Mesothelial cell of epicardium (in vitro differentiated cells): ENCODE results near the gene CXCL17. TPM values are rescaled to one million over a fixed set of nuclear protein-coding genes. Genes with fewer than 3 reads are reported as not detected.
A peak's percentile ranks its signal among the peaks of the same experiment; 100 is the strongest.
"Not testable (repeated sequence)": the region's sequence is repeated elsewhere in the genome, so short reads cannot be mapped to it uniquely, and the experiment has no call there.

ENCODE experiments used
- DNase-seq, 2 experiments: peaks; one replicate each; pipeline ENCODE4 v3.0.0; 2021; ENCODE audit warnings: low spot score in 2 of 2; ENCODE audit not compliant: unreplicated experiment in 2 of 2
- H3K27ac Mint-ChIP-seq: 2 replicates; pipeline ENCODE4 v1.8.0; 2021; ENCODE audit warnings: mixed read lengths
- H3K27me3 Mint-ChIP-seq: 2 replicates; pipeline ENCODE4 v1.8.0; 2021; ENCODE audit warnings: low read depth, mixed read lengths
- H3K36me3 Mint-ChIP-seq: 2 replicates; pipeline ENCODE4 v1.8.0; 2021; ENCODE audit warnings: mixed read lengths
- H3K4me1 Mint-ChIP-seq: 2 replicates; pipeline ENCODE4 v1.8.0; 2021; ENCODE audit warnings: mixed read lengths
- H3K4me3 Mint-ChIP-seq: 2 replicates; pipeline ENCODE4 v1.8.0; 2021; ENCODE audit warnings: mild to moderate bottlenecking, moderate library complexity, mixed read lengths
- H3K9me3 Mint-ChIP-seq: 2 replicates; pipeline ENCODE4 v1.8.0; 2021; ENCODE audit warnings: mixed read lengths
- CTCF ChIP-seq: fragments of 200-600 bp; sonication (generic); IDR thresholded peaks from one replicate; pipeline ENCODE4 v1.5.0; 2021; ENCODE audit warnings: antibody characterized with exemption; ENCODE audit not compliant: unreplicated experiment
- total RNA-seq: library from RNA; stranded (reverse); gene quantifications from 3 replicates; pipeline ENCODE4 v1.2.1, GENCODE V29; 2021

The CXCL17 gene
- total RNA-seq, 1 donor from 2014 or later: not detected

- Mint-ChIP-seq H3K4me1 (no peaks in the 10 kb centered on the region), H3K9me3 (no peaks in the 10 kb centered on the region), H3K27me3 (peaks cover 5% of the 10 kb centered on the region), H3K27ac (no peak overlapping the region), H3K36me3 (no peaks in the 10 kb centered on the region), H3K4me3 (no peak overlapping the region)
- TF ChIP-seq CTCF: no peak
- DNase-seq: no peak
Measured at GRCh38 chr19:42452590-42452989, 9.8 kb upstream of the CXCL17 start.

GRCh38 chr19:42450314-42450934 is 7.7 kb upstream of the CXCL17 start:
- TF ChIP-seq CTCF: peak; percentile 87
- H3K4me1 Mint-ChIP-seq: no peaks in the 10 kb centered on the region
- DNase-seq: peak; percentile 52 to 65
- H3K9me3 Mint-ChIP-seq: no peaks in the 10 kb centered on the region
- no peak overlapping the region for H3K27ac Mint-ChIP-seq
- peaks cover 5% of the 10 kb centered on the region for H3K27me3 Mint-ChIP-seq
- no peaks in the 10 kb centered on the region for H3K36me3 Mint-ChIP-seq
- no peak overlapping the region for H3K4me3 Mint-ChIP-seq

GRCh38 chr19:42448306-42448705 is 5.6 kb upstream of the CXCL17 start:
- not testable (repeated sequence) for H3K9me3 Mint-ChIP-seq, H3K36me3 Mint-ChIP-seq, H3K4me1 Mint-ChIP-seq, H3K27ac Mint-ChIP-seq, H3K4me3 Mint-ChIP-seq, H3K27me3 Mint-ChIP-seq, DNase-seq

- no peak overlapping the region for H3K27ac Mint-ChIP-seq
- H3K27me3 Mint-ChIP-seq: no peaks in the 10 kb centered on the region
- TF ChIP-seq CTCF: no peak
- peaks cover 7% of the 10 kb centered on the region for H3K4me1 Mint-ChIP-seq
- H3K4me3 Mint-ChIP-seq: no peak overlapping the region
- no peaks in the 10 kb centered on the region for H3K36me3 Mint-ChIP-seq
- H3K9me3 Mint-ChIP-seq: no peaks in the 10 kb centered on the region
- no peak for DNase-seq
Measured at GRCh38 chr19:42445948-42446347, 3.2 kb upstream of the CXCL17 start.

GRCh38 chr19:42443944-42444398 is 1.2 kb upstream of the CXCL17 start:
- Mint-ChIP-seq H3K27ac (no peak overlapping the region), H3K9me3 (no peaks in the 10 kb centered on the region), H3K27me3 (no peaks in the 10 kb centered on the region), H3K4me1 (peaks cover 12% of the 10 kb centered on the region), H3K4me3 (no peak overlapping the region), H3K36me3 (no peaks in the 10 kb centered on the region)
- no peak for DNase-seq
- TF ChIP-seq CTCF: no peak

GRCh38 chr19:42441049-42441445 is 1.7 kb downstream of the CXCL17 start:
- peaks cover 14% of the 10 kb centered on the region for H3K4me1 Mint-ChIP-seq
- TF ChIP-seq CTCF: no peak
- H3K4me3 Mint-ChIP-seq: no peak overlapping the region
- no peak for DNase-seq
- H3K27ac Mint-ChIP-seq: no peak overlapping the region
- no peaks in the 10 kb centered on the region for H3K36me3 Mint-ChIP-seq
- H3K9me3 Mint-ChIP-seq: no peaks in the 10 kb centered on the region
- no peaks in the 10 kb centered on the region for H3K27me3 Mint-ChIP-seq
